Body of pancreas (tissue), 4 donors: Measurements from ENCODE around the gene ISL2.

Source experiments
- CTCF ChIP-seq, 7 experiments: fragments of 450-650 bp in 4 of 7; fragments of 200-600 bp in 3 of 7; sonication (generic) in 3 of 7; IDR thresholded peaks; one replicate each; pipeline ENCODE4 v1.5.1; 2016 to 2019; ENCODE audit warnings: antibody characterized with exemption in 7 of 7
- POLR2A ChIP-seq, 3 donors: fragments of 450-650 bp; IDR thresholded peaks; one replicate each; pipeline ENCODE4 v1.6.1; 2016; ENCODE audit warnings: antibody characterized with exemption in 3 of 3, mild to moderate bottlenecking in 2 of 3

GRCh38 chr15:76321171-76321570 lies 15.4 kb upstream of the ISL2 start:
- TF ChIP-seq CTCF (IDR thresholded peaks at IDR 0.05) (no peak), POLR2A (IDR thresholded peaks at IDR 0.05) (no peak)
